ENCODE data around the gene SLC24A4.

SLC24A4 gene

GRCh38 chr14:92440345-92441003 lies 117.5 kb downstream of the SLC24A4 start:
- FAIRE-seq: no peak

GRCh38 chr14:92441751-92442504 lies 119.0 kb downstream of the SLC24A4 start:
- no peak for FAIRE-seq

GRCh38 chr14:92443167-92443566 lies 120.2 kb downstream of the SLC24A4 start:
- FAIRE-seq: no peak

GRCh38 chr14:92443741-92444140 lies 120.8 kb downstream of the SLC24A4 start:
- no peak for FAIRE-seq

GRCh38 chr14:92446771-92447170 lies 123.8 kb downstream of the SLC24A4 start:
- no peak for FAIRE-seq

GRCh38 chr14:92447416-92448197 lies 124.6 kb downstream of the SLC24A4 start:
- no peak for FAIRE-seq

- no peak for FAIRE-seq
Observed at GRCh38 chr14:92448786-92449185, 125.8 kb downstream of the SLC24A4 start.

GRCh38 chr14:92449404-92450181 lies 126.6 kb downstream of the SLC24A4 start:
- no peak for FAIRE-seq

GRCh38 chr14:92450351-92451070 lies 127.5 kb downstream of the SLC24A4 start:
- no peak for FAIRE-seq

- no peak for FAIRE-seq
Observed at GRCh38 chr14:92451245-92451644, 128.3 kb downstream of the SLC24A4 start.

- FAIRE-seq: no peak
Observed at GRCh38 chr14:92451755-92452154, 128.8 kb downstream of the SLC24A4 start.

- FAIRE-seq: no peak
Observed at GRCh38 chr14:92452471-92452870, 129.5 kb downstream of the SLC24A4 start.

GRCh38 chr14:92453691-92454090 lies 130.7 kb downstream of the SLC24A4 start:
- no peak for FAIRE-seq

- no peak for FAIRE-seq
Observed at GRCh38 chr14:92455231-92455630, 132.3 kb downstream of the SLC24A4 start.

GRCh38 chr14:92456215-92457015 lies 133.4 kb downstream of the SLC24A4 start:
- FAIRE-seq: no peak

GRCh38 chr14:92457016-92457565 lies 134.1 kb downstream of the SLC24A4 start:
- FAIRE-seq: no peak

GRCh38 chr14:92458136-92459029 lies 135.4 kb downstream of the SLC24A4 start:
- no peak for FAIRE-seq

GRCh38 chr14:92459030-92459949 lies 136.3 kb downstream of the SLC24A4 start:
- no peak for FAIRE-seq

- no peak for FAIRE-seq
Observed at GRCh38 chr14:92459950-92460421, 137.0 kb downstream of the SLC24A4 start.
